HG03442 (cell line): Measurements from ENCODE around the gene PDYN.

Experiments
- ATAC-seq: cut with Tn5 transposase; IDR thresholded peaks from one replicate; pipeline ENCODE4 v1.9.1; 2021; ENCODE audit warnings: mild to moderate bottlenecking, moderate library complexity; ENCODE audit not compliant: unreplicated experiment

PDYN gene

GRCh38 chr20:1952737-1953530 is 40.9 kb downstream of the PDYN start:
- ATAC-seq: no peak

DNA sequence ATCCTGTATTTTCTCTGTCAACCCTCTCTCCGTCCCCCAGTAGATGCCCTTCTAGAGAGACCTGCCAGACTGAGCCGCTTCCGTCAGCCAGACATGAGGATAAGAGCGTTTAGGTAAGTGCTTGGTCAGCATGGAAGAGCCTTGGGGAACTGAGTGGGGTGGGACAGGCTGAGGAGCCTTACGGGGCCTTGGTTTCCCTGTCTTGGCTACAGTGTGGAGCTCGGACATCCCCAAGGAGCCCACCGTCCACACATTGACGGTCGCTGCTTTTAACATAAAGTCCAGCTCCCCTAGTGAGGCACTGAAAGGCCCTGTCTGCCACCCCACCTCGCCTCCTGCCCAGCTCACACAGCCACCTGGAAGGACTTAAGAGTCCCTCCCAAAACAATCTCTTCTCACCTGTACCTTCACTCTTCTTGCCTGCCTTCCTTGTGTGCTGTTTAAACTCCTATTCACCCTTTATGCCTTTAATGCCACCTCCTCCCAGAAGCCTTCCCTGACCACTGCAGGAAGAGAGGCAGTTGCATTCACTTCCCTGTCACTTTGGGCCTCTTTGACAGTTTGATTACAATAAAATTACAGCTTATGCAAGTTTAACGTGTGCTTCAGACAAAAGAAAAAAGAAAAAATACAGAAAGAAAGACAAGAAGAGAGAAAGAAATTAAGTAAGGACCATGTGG is 42.3 kb downstream of the PDYN start:
- no peak for ATAC-seq

DNA sequence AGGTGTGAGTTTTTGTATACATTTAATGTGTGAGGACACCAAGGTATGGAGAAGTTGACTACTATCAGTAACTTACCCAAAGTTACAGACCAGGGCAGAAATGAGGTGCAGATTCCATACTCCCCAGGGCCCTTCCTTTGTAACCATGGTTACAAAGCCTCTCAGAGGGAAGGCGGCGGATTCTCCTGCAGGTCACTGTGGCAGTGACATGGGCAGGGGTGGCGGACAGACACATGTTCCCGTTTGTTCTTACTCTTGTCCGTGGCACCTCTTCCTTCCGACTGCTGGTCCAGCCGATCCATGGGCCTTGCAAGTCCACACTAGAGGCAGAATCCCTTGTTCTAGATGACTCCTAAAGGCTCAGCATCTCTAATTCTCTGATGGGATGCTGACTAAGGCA is 43.0 kb downstream of the PDYN start:
- no peak for ATAC-seq

DNA sequence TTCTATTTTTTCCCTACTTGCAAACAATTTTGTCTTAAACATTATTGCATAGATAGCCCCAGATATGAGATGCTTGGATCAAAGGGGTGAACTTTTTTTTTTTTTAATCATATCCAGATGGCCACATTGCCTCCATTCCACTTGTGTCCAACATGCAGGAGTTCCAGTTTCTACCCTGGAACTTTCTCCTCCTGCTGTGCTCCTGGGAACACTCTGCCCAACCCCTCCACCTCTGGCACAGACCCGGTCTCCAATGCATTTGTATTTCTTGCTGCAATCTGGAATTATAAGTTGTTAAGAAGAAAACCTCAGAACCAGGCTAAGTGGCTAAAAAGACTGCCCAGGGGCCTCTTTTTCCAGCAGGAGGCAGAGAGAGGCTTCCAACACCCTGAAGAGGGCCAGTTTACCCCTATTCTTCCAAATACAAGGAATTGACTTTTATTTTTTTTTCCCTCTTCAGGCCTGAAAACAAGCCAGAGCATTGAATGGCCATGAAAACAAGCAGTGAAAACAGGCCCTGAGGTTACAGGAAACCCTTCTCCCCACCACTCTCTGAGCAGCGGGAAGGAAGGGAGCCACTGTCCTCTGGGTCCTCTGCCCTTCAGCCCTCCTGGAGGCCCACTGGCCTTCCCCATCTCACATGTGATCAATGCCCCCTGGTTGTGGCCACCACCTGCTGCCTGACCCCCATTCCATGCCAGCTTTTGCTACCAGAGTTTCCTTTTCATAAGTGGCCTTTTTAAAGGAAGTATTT is 44.3 kb downstream of the PDYN start:
- no peak for ATAC-seq

DNA sequence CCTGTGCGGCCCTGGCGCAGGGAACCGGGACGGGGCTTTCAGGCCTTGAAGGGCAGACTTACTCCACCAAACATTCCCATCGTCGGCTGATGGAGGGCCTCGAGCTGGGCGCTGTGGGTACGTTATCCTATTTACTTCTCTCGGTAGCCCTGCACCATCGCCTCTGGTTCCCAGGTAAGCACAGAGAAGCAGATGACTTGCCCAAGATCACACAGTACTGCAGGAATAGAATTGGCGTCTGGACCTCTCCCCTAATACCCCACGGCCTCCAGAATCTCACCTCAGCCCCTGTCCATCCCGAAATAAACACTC is 46.4 kb downstream of the PDYN start:
- ATAC-seq: no peak

DNA sequence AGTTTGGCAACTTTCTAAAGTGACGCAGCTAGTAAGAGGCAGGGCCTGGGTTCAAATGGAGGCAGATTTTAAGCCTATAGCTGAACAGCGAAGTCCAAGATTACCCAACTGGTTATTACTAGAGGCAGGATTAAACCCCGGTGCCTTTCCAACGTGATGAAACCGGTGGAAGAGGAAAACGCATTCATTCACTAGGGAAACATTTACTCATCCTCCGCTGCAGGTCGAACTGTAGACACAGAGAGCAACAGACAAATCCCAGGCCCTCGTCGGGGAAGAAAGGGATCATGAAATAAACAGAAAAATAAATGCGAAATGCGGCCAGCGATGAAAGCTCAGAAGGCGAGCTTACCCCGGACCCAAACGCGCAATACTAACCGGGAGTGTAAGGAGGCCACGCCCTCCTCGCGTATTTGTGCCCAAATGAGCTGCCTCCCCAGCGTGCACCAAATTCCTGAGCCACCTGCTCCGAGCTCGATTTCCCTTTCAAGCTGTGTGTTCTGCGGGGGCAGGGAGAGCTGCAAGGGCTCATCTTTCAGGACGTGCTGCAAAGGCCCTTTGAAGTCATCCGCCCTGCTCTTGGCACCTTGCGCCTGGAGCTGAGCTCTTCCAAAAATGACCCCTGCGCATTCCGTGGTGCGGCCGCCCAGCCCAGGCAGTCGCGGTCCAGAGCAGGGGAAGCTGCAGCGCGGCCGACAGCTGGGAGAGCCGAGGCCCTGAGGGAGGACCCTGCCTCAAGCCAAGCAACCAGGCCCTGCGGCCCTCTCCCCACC is 46.9 kb downstream of the PDYN start:
- ATAC-seq: no peak

DNA sequence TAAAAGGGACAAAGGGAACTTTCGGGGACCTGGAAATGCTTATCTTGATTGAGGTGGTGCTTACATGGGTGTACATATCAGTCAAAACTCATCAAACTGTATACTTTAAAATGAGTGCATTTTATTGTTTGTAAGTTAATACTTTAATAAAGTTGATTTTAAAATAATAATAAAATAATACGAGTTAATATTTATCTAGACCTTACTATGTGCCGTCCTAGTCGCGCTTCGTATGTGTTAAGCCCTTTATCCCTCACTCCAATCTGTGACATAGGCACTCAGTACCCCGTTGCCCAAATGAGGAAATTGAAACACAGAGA is 47.5 kb downstream of the PDYN start:
- no peak for ATAC-seq

- no peak for ATAC-seq
Measured at GRCh38 chr20:1945660-1946059, 48.2 kb downstream of the PDYN start.

DNA sequence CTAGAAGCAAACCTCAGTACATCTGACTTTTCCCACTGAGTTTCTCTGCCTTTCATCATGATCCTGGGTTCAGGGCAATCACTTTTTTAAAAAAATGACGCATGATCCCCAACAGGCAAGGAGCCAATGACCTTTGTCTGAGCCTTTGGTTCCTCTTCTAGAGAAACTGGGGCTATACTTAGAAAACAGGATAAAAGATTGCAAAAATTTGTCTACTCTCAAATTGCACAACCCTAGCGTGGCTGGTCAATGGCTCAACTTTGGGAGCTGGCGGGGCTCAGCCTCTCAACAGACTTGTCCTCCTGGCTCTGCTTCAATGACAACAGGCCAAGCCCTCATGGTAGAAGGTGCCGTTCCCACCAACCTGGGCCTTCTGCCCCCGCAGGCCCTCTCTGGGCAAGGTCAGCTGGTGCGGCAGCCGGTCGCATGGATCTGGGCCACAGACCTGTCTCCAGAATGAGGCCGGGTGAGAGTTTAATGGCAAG is 48.7 kb downstream of the PDYN start:
- ATAC-seq: no peak

GRCh38 chr20:1944345-1945091 is 49.3 kb downstream of the PDYN start:
- ATAC-seq: no peak

- ATAC-seq: no peak
Measured at GRCh38 chr20:1943275-1944002, 50.4 kb downstream of the PDYN start.

GRCh38 chr20:1942486-1943274 is 51.2 kb downstream of the PDYN start:
- no peak for ATAC-seq

GRCh38 chr20:1942061-1942460 is 51.8 kb downstream of the PDYN start:
- ATAC-seq: no peak

GRCh38 chr20:1941226-1941625 is 52.6 kb downstream of the PDYN start:
- no peak for ATAC-seq

GRCh38 chr20:1940581-1940980 is 53.3 kb downstream of the PDYN start:
- ATAC-seq: no peak

DNA sequence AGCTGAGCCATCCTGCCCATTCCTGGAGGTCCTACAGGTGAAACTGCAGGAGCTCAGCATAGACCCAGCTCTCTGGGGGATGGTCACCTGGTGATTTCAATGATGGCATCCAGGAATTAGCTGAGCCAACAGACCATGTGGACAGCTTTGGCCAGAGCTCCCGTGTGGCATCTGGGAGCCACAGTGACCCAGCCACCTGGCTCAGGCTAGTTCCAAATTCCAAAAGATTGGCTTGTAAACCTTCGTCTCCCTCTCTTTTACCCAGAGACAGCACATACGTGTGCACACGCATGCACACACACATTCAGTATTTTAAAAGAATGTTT is 54.6 kb downstream of the PDYN start:
- ATAC-seq: no peak

DNA sequence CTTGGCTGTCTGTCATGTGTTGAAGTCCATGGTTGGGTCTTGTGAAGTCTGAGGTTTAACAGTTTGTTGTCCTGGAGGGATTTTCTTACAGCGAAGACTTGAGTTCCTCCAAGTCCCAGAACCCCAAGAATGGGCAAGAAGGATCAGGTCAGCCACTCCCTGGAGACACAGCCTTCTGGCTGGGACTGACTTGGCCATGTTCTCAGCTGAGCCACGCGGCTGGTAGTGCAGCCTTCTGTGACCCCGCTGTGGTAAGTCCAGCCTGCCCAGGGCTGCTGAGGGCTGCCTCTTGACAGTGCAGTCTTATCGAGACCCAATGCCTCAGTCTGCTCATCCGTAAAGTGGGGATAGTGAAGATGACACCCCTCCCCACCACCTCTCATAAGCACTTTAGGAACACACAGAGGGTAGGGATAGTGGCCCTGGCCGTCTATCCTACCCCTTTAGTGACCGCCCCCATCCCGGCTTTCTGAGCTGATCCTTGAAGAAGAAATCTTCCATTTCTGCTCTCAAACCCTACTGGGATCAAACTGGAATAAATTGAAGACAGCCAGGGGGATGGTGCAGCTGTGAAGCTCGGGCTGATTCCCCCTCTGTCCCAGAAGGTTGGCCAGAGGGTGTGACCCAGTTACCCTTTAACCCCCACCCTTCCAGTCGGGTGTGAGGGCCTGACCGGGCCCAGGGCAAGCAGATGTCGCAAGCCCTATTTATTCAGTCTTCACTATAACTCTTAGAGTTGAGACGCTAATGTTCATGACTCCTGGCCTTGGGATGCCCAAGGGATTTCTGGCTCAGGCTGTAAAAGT is 55.2 kb downstream of the PDYN start:
- ATAC-seq: no peak

GRCh38 chr20:1937316-1937976 is 56.4 kb downstream of the PDYN start:
- ATAC-seq: no peak
